ENCODE results near the gene ERC2.

ERC2 gene

DNA sequence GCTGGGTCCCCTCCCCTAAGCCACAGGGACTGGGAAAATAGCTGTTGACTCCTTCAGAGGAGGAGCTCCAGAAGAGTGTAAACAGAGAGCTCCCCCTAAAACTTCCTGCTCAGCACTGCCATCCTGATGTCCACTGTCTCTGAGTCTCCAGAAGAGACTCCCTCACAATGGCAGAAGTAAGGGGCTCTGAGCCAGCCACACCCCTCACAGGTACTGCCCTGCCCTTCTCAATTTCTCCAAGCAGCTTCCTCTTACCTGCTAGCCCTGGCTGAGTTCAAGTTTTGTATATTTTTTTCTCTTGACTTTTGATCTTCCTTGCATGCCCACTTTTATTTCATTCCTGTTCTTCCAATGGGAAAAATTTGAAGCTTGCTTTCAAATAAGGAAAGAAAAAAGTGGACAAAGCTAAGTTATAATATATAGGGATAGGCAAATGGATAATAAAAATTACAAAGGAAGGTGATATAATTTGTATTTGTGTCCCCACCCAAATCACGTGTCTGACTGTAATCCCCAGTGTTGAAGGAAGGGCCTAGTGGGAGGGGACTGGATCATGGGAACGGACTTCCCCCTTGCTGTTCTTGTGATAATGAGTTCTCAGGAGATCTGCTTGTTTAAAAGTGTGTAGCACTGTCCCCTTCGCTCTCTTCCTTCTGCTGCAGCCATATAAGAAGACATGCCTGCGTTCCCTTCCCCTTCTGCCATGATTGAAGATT is 539.0 kb downstream of the ERC2 start:
- no peak for DNase-seq (ENCODE audit: low read depth)

DNA sequence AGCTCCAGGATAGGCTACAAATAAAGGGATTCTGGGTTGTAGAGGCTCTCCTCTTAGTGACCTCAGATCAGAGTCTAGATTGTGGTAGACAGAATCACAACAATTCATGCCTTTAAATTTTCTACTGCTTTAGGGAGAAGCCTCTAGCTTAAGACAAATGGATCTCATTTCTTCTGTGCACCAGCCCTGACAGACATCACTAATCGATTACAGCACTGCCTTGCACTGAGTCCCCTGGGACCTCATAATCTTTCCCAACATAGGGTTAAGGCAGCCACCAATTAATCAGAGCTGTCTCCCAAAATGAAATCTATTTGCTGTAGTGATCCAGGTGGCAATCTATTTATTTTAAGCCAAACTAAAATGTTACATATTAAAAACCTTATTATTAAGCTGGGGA is 544.6 kb downstream of the ERC2 start:
- no peak for DNase-seq (ENCODE audit: low read depth)

DNA sequence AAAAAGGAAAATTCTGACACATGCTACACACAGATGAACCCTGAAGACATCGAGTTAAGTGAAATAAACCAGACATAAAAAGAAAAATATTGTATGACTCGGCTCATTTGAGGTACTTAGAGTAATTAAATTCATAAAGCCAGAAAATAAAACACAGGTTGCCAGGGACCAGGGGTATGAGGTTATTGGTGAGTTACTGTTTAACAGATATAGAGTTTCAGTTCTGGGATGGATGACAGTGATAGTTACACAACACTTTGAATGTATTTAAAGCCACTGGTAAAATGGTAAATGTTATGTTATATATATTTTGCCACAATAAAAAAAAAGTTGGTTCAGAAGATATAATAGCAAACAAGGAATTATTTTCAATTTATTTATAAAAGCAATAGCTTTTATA is 545.1 kb downstream of the ERC2 start:
- no peak for DNase-seq (ENCODE audit: low read depth)

DNA sequence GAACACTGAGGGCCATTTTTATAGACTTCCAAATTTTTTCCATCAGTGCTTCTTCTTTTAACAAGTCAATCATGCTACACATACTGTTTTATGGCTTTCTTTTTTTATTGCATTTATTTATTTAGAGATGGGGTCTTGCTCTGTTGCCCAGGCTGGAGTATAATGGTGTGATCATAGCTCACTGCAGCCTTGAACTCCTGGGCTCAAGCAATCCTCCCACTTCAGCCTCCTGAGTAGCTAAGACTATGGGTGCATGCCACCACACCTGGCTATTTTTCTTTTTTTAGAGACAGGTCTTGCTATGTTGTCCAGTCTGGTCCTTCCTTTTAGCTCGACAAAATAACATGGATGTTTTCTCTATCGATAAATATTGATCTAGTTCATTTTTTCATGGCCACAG is 555.4 kb downstream of the ERC2 start:
- no peak for DNase-seq (ENCODE audit: low read depth)

DNA sequence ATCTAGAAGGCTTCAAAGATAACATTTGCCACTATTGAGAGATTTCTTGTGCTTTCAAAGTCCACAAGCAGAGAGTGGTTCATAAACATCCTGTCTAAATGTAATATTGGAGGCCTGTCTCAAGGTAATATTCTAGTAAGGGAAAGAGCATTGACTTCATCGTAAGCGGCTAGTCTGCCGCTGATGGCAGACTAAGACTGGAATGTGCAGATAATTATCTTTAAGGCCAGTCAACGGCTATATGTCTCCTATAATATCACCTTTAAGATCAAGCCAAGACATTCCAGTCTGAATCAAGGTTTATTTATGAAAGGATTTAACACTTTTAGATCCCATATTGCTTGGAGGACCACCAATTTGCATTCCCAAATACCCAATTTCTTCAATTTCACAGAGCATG is 557.0 kb downstream of the ERC2 start:
- no peak for DNase-seq (ENCODE audit: low read depth)

DNA sequence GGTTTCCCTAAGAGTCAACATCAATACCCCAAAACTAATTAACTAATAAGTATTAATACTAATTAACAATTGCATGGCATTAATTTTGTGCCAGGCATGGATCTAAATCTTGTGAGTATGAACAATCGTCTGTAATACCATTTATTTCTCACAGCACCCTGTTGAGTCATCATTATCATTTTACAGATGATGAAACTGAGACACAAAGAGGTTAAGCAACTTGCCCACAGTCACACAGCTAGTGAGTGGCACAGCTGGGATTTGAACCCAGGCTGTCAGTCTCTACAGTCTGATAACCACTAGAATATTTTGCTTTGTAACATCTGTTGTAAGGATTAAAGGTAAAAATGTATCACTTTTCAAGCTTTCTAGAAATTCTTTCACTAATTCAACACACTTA is 557.7 kb downstream of the ERC2 start:
- DNase-seq (ENCODE audit: low read depth), result no peak

DNA sequence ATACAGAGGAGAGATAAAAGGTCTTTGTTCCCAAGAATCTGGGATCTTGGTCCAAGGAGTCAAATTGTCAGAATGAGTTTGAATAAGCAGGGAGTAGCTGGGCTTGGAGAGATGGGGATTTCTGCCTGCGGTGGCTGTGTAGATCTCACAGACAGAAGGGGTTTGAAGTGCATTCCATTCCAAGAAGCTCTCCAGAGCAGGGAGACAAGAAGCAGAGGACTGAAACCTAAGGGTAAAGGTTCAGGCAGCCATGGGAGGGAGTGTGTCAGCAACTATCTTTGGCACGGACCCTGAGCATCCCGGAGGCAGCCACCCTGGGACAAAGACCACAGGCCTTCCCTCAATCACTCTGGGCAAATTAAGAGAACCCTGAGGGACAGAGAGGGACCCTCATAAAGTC is 558.9 kb downstream of the ERC2 start:
- DNase-seq (ENCODE audit: low read depth), result no peak

DNA sequence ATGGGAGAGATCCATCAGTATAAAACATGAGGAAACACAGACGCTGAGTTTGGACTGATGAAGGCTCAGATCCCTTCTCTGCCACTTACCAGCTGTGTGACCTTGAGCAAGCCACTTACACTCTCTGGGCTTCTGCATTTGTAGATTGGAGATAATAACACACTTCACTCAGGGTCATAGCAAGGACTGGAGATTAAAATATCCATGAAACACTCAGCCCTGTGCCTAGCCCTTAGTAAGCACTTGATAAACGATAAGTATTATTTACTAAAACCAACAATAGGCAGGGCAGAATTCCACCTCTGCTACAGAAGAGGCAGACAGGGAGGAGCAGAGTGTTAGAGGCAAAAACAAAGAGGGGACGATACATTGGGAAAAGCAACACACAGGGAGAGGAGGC is 560.7 kb downstream of the ERC2 start:
- DNase-seq (ENCODE audit: low read depth), result no peak

DNA sequence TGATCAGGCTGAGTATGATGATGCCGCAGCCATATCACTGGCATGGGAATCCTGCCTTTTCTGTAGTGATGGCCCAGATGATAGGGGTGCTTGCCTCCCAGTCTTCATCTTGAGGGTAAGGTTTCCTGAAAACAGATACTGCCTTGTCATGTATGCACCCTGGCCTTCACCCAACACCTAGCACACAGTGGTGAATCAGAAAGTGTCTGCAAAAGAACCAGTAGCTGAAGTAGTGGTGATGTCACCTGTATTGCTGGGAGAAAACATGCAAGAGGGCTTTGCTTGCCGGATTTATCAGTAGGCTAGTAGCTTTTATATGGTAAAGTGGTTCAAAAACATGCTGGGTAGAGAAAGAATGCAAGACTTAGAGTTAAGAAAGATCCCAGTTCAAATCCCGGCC is 561.4 kb downstream of the ERC2 start:
- no peak for DNase-seq (ENCODE audit: low read depth)

DNA sequence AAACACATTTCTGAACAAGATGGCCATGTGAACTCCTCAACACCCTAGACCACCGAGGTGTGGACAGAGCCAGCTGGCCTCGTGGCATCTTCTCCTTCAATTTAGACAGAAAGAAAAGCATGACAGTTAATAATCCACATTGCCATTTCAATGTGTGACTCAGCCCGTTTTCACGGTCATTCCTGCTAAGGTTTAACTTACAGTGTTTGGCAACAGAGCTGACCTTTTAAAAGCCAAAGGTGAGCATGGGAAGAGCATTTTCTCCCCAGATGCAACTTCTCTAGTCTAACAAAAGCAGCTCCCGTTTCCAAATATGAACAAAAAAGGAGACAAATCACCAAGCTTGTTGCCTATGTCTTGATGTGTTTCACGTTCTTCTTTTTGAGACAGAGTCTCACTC is 563.6 kb downstream of the ERC2 start:
- DNase-seq (ENCODE audit: low read depth), result no peak

DNA sequence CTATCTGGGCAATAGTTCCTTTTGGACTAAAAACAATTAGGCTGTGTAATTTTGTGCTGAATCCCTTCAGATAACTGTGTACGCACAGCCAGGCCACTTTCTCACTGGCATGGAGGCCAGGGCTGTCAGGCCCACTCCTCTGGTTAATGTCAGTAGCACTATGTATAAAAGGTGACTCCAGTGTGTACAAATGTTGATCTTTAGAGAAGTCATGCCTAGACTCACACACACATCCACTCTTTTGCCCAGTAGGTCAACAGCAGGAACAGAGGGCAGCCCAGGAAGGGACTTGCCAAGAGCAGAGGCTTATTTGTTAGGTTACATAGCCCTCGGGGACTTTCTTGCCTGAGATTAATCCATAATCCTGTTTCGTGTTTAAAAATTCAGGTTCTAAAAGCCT is 564.6 kb downstream of the ERC2 start:
- DNase-seq (ENCODE audit: low read depth), result no peak

DNA sequence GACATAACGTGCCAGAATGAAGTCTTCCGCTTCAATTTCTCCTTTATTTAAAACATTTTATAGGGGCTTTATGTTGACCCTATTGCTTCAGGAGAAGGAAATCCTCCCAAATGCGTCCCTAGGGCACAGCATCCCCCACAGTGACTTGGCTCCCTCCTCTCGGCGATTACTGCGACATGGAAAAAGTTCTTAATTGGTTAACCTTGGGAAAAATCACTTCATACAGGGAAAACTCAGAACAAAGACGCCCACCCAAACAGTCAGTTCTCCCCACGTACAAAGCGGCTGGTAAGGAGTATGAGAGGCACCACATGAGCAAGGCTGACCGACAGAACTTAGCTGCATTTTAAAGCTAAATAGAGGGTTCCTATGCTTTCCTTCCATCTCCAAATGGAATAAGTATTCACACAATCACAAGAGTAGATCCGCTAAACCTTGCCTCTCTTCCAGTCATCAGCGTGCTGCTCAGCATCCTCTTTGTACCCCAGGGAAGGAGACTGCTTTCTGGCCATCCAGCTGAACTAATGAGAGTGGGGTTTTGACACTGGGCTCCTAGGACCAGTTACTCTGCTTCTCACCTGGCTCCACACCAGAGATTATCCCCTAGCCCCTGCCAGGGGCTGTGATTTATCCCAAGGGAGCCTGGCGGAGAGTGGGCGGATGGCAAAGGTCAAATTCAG is 565.9 kb downstream of the ERC2 start:
- no peak for DNase-seq (ENCODE audit: low read depth)

DNA sequence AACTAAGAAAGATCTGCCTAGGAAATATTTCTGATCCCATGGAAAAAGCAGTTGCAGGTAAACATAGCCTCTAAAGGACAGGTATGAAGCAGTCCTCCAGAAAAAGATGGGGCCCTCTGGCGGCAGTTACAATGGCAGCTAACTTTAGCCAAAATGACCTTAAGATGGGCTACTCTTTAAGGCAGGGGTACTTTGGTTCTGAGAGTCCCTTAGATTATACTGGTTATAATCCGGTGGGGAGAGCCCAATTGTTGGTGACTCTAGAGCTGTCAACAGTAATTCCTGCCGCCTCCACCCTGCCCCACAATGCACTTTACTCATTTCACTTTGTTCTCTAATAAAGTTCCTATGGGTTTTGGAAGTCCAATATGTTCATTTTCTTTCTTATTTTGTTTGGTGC is 568.4 kb downstream of the ERC2 start:
- no peak for DNase-seq (ENCODE audit: low read depth)

DNA sequence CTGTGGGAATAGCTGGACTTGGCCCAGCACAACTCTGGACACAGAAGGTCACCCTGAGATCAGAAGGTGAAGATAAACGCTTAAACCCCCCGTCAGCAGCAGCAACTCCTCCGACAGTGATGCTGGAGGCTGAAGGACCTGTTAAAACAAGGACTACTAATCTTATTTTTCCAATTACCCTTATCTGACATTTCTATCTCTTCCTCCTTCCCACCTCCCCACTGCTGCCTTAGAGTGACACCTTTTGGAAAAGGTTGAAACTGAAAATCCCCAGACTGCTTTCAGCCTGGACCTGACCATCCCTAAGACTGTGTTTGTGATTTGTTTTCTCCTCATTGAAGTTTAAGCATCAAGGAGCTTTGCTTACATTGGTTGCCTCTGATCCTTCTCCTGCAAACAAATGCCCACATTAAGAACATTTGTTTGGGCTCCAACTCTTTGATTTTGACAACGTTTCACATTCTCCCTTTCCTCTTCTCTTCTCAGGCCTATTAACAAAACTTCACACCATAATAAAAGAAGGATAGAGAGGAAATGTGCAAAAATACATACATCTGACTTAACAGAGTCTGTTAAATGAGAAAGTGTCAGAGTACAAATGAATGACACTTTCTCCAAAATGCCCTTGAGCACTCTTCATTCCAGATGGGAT is 570.6 kb downstream of the ERC2 start:
- DNase-seq (ENCODE audit: low read depth), result no peak

DNA sequence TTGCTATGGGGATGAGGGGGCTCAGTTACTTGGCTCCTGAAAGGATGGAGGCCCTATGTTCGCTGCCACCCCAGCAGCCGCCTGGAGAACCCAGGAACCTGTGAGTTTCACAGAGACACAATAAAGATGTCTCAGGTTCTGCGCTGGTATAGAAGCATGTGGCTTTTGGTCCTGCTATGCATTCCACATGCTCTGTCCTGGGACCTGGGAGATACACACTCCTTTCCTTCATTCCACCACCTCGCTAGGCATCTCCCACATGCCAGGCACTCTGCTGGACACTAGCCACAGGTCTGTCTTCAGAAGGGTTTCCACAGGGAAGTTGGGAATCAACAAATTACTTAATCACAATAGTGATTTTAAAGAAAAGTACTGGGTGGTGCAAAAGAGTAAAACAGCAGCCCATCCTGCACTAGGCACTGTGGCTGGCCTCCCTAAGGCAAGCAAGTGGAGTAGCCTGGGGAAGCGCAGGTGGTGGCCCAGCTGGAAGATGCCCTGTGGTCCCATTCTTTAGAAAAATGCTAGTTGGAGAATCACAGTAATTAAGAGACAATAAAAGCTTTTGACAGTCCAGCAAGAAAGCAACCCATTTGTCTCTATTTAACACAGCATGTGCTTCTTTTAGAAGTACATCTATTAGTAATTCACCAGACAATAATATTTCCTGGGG is 572.2 kb downstream of the ERC2 start:
- DNase-seq (ENCODE audit: low read depth), result no peak

DNA sequence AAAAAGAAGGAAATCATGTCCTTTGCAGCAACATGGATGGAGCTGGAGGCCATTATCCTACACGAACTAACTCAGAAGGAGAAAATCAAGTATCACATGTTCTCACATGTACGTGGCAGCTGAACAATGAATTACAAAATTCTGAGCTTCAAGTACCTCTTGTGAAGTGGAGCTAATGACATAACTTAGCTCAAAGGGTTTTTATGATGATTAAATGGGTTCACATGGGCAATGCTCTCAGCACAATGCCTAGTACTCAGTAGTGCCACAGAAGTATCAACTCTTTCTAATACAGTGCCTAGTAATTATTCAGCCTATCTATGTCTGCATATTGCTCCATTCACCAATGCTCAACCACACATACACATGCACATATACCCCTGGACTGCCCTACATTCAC is 573.7 kb downstream of the ERC2 start:
- DNase-seq (ENCODE audit: low read depth), result no peak

DNA sequence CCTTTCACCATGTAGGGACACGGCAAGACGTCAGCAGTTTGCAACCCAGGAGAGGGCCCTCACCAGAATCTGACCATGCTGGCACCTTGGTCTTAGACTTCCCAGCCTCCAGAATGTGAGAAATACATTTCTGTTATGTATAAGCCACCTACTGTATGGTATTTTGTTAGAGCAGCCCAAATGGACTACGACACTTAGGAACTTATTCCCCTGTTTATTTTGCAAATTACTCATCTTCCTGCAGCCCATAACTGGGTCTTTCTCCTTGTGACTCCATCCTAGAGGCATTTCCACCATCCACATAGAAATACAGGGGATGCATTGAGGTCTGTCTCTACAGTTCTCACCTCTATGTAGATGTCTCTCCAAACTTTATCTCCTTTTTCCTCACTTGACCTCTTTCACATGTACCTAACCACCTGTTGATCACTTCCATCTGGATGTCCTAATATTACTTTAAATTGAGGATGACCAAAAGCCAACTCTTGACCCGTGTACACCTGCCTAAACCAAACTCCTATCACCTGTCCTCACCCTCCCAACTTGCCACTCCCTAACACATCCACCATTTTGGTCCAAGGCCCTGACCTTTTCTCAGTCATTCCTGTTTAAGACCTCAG is 575.1 kb downstream of the ERC2 start:
- no peak for DNase-seq (ENCODE audit: low read depth)

DNA sequence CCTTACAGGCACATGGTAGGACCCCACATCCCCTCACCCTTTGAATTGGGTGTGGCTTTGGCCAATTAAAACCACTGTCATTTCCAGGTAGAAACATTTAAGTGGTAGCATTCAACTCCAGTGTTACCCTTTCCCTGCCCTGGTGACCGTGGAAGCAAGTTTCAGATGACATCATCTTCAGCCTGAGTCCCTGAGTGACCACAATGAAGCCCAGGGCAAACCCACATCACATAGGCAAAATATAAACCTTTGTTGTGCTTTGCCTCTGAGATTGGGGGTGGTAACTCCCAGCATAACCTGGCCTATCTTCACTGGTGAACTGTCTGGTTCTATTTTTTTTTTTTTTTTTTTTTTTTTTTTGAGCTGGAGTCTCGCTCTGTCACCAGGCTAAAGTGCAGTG is 577.2 kb downstream of the ERC2 start:
- no peak for DNase-seq (ENCODE audit: low read depth)

DNA sequence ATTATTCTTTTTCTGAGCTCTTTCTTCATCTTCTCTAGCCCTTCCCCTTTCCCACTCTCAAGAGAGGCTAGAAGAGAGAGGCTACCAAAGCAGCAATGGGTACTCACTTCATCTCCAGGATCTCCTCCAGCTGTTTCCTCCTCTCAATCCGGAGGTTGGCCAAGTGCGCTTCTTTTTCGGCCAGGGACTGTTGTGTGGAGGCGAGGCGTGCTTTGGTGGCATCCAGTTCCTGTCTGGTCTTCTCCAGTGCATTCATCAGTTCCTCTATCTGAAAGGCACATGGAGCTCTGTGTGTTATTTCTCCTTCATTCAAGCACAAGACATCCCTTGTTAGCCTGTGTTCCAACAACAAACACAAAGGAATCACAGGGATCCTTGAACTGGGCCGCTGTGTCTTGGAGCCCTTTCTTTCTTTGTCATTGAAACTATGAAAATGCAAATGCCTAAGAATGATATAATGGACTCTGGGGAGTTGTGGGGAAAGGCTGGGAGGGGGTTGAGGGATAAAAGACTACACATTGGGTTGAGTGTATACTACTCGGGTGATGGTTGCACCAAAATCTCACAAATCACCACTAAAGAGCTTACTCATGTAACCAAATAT is 579.9 kb downstream of the ERC2 start:
- no peak for DNase-seq (ENCODE audit: low read depth)

DNA sequence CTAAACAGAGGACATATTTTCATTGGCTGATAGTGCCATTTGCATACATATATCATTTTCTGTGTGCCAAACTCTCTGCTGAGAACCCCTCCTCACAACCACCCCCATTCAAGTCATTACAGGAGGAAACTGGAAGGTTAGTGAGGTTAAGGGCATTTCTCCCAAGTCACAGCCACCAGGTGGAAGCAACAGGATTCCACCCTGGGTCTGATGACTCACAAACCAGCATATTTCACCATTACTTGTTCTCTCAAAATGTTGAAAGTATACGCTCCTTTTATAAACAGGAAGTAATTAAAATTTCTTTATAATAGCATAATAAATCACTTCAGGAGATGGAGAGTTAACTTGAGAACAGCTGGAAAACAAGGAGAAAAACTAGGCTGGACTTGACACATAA is 582.5 kb downstream of the ERC2 start:
- no peak for DNase-seq (ENCODE audit: low read depth)

DNA sequence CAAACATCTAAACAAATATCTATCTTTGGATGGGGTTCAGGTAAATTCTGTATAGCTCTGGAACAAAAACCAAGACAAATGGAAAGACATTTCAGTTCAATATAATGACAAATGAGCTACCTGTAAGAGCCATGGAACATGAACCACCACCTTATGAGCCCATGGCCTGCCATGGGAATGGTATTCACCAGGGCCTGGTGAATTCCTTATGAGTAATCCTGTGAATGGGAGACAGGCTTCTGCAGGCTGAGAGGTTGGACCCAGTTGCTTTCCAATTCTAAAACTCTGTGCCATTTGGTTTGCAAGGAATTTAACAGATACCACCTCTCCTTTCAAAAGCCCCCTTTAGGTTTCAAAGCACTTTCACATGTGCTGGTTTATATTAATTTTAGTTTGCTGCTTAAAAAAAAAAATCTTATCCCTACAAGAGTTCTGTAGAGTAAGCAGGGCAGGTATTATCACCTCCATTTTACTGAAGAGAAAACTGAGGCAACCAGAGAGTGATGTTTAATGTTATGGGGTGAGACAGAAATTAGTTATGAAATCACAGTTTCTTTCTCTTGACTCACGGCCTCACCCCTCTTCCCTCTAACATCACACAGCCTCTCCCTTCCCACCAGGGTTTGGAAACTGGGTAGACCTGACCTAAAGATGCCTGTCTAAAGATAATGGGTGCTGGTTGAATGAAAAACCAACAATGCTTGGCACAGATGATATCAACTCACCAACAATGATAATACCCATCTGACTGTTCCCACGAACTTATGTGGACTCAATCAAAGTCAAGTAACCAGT is 583.6 kb downstream of the ERC2 start:
- DNase-seq (ENCODE audit: low read depth), result no peak

All from stimulated activated CD8-positive, alpha-beta memory T cell treated with anti-CD3 and anti-CD28 coated beads, Interleukin-15, amount 100 ng/mL, for 24 hours (primary cell).